GM18498 (cell line): ENCODE results near the gene TNFRSF21.
"Not testable (repeated sequence)": the region's sequence is repeated elsewhere in the genome, so short reads cannot be mapped to it uniquely, and the experiment has no call there.

Source experiments
- ATAC-seq: cut with Tn5 transposase; IDR thresholded peaks from one replicate; pipeline ENCODE4 v1.9.1; 2021; ENCODE audit warnings: mild to moderate bottlenecking, moderate library complexity; ENCODE audit not compliant: unreplicated experiment

Gene TNFRSF21

GRCh38 chr6:47230579-47230978 is 79.1 kb downstream of the TNFRSF21 start:
- ATAC-seq: no peak

- no peak for ATAC-seq
Observed at GRCh38 chr6:47229255-47229654, 80.5 kb downstream of the TNFRSF21 start.

- ATAC-seq: not testable (repeated sequence)
Observed at GRCh38 chr6:47228093-47228492, 81.6 kb downstream of the TNFRSF21 start.

GRCh38 chr6:47223251-47223650 is 86.5 kb downstream of the TNFRSF21 start:
- ATAC-seq: not testable (repeated sequence)

GRCh38 chr6:47221565-47221964 is 88.1 kb downstream of the TNFRSF21 start:
- ATAC-seq: no peak

- no peak for ATAC-seq
Observed at GRCh38 chr6:47209632-47210031, 100.1 kb downstream of the TNFRSF21 start.

- no peak for ATAC-seq
Observed at GRCh38 chr6:47207261-47207660, 102.4 kb downstream of the TNFRSF21 start.

DNA sequence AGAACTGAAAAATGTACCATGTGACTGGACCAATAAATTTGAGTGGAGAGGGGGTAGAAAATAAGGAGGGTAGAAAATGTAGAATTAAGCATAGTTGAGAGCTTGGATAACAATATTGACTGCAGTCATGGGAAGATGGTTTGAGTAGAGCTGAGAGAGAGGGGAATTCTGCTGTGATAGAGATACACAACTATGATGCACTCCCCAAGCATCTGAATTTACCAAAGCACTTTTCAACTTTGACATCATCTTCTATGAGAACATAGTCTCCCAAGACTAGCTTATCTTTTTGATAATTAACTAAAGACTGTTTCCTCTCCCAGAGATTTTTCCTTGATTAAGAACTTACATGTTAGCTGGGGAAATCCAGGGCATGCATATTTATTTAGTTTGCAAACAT is 103.1 kb downstream of the TNFRSF21 start:
- ATAC-seq: no peak

GRCh38 chr6:47203938-47204611 is 105.6 kb downstream of the TNFRSF21 start:
- ATAC-seq: no peak

- ATAC-seq: peak; percentile 93
Observed at GRCh38 chr6:47203266-47203937, 106.3 kb downstream of the TNFRSF21 start.

DNA sequence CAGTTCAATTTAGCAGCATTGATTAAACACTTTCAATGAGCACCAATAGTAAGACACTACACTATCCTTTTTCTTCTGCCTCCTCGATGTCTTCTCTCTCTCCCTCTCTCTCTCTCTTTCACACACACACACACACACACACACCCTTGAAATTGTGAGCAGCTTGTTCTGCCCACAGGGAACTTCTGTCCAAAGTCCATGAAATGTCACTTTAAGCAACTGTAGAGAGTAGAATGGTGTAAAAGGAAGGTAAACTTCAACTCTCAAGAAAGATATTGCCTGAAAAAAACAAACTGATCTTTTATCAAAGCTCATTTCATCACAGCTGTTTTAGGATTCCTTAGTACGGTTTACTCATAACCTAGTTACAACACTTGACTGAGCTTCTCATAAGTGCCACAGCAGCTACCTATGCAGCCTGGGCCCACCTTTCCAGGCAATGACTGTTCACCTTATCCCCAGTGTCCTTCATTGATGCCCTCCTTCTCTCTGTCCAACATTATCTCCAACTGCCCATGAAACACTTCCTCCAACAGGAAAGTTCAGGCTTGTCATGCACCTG is 107.0 kb downstream of the TNFRSF21 start:
- ATAC-seq: no peak

- ATAC-seq: no peak
Observed at GRCh38 chr6:47200536-47201334, 109.0 kb downstream of the TNFRSF21 start.

GRCh38 chr6:47197682-47198640 is 111.7 kb downstream of the TNFRSF21 start:
- no peak for ATAC-seq

GRCh38 chr6:47196113-47196512 is 113.6 kb downstream of the TNFRSF21 start:
- ATAC-seq: no peak

- no peak for ATAC-seq
Observed at GRCh38 chr6:47195011-47195650, 114.6 kb downstream of the TNFRSF21 start.

- ATAC-seq: no peak
Observed at GRCh38 chr6:47188588-47189021, 121.1 kb downstream of the TNFRSF21 start.

- ATAC-seq: no peak
Observed at GRCh38 chr6:47187893-47188587, 121.7 kb downstream of the TNFRSF21 start.

DNA sequence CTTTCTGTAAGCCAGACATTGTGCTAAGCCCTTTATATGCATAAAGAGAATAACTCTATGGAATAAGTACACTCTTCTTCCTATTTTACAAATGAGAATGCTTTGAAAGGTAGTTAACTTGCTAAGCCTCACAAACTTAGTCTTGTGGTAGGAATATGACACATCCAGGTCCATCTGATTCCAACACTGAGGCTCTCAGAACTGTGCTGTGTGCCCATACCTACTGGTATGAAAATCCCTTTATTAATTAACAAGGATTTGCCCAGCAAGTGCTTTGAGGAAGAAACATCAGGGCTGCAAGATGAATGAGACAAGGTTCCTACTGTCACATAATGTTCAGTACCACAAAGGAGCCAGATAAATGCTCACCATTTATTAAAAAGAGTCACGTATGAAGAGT is 122.6 kb downstream of the TNFRSF21 start:
- no peak for ATAC-seq

GRCh38 chr6:47182291-47182957 is 127.3 kb downstream of the TNFRSF21 start:
- ATAC-seq: no peak
